ENCODE measurements around the gene TRIM26.

The TRIM26 gene

DNA sequence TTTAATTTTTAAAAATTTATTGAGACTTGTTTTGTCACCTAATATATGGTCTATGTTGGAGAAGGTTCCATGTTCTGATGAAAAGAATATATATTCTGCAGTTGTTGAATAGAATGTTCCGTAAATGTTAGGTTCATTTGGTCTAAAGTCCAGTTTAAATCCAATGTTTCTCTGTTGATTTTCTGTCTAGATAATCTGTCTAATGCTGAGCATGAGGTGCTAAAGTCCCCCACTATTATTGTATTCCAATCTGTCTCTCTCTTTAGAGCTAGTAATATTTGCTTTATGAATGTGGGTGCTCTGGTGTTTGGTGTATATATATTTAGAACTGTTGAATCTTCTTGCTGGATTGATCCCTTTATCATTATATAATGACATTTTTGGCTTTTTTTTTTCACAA lies 34.4 kb downstream of the TRIM26 start:
- no peak for TF ChIP-seq ZC3H10 (CRISPR knock-in tag; IDR thresholded peaks at IDR 0.05)
- no peak for TF ChIP-seq TOX (CRISPR knock-in tag; IDR thresholded peaks at IDR 0.05; ENCODE audit: borderline replicate concordance)
- ATAC-seq: no peak

DNA sequence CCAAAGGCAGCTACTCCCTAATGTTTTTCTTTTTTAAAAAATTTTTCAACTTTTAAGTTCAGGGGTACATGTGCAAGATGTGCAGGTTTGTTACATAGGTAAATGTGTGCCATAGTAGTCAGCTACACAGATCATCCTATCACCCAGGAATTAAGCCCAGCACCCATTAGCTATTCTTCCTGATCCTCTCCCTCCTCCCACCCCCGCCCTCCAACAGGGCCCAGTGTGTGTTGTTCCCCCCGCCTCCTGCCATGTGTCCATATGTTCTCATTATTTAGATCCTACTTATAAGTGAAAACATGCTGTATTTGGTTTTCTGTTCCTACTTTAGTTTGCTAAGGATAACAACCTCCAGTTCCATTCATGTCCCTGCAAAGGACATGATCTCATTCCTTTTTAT lies 37.4 kb downstream of the TRIM26 start:
- no peak for ATAC-seq
- TF ChIP-seq GLIS3 (CRISPR knock-in tag; IDR thresholded peaks at IDR 0.05) (no peak), ESRRG (CRISPR knock-in tag; IDR thresholded peaks at IDR 0.05) (no peak), ZNF565 (CRISPR knock-in tag; conservative IDR thresholded peaks at IDR 0.05; ENCODE audit: low read depth) (no peak), TOX (CRISPR knock-in tag; IDR thresholded peaks at IDR 0.05; ENCODE audit: borderline replicate concordance) (no peak), ISL1 (CRISPR knock-in tag; IDR thresholded peaks at IDR 0.05) (no peak), RARB (CRISPR knock-in tag; IDR thresholded peaks at IDR 0.05) (no peak), PPARA (CRISPR knock-in tag; IDR thresholded peaks at IDR 0.05; ENCODE audit: borderline replicate concordance) (no peak), OSR1 (CRISPR knock-in tag; IDR thresholded peaks at IDR 0.05) (no peak), ZFP30 (CRISPR knock-in tag; IDR thresholded peaks at IDR 0.05) (no peak), ZNF70 (CRISPR knock-in tag; IDR thresholded peaks at IDR 0.05) (no peak)
- TF ChIP-seq, protein P1, sequence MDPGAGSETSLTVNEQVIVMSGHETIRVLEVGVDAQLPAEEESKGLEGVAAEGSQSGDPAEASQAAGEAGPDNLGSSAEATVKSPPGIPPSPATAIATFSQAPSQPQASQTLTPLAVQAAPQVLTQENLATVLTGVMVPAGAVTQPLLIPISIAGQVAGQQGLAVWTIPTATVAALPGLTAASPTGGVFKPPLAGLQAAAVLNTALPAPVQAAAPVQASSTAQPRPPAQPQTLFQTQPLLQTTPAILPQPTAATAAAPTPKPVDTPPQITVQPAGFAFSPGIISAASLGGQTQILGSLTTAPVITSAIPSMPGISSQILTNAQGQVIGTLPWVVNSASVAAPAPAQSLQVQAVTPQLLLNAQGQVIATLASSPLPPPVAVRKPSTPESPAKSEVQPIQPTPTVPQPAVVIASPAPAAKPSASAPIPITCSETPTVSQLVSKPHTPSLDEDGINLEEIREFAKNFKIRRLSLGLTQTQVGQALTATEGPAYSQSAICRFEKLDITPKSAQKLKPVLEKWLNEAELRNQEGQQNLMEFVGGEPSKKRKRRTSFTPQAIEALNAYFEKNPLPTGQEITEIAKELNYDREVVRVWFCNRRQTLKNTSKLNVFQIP (CRISPR knock-in tag; IDR thresholded peaks at IDR 0.05; ENCODE audit: borderline replicate concordance, low read depth): no peak
- TF ChIP-seq, protein P2, sequence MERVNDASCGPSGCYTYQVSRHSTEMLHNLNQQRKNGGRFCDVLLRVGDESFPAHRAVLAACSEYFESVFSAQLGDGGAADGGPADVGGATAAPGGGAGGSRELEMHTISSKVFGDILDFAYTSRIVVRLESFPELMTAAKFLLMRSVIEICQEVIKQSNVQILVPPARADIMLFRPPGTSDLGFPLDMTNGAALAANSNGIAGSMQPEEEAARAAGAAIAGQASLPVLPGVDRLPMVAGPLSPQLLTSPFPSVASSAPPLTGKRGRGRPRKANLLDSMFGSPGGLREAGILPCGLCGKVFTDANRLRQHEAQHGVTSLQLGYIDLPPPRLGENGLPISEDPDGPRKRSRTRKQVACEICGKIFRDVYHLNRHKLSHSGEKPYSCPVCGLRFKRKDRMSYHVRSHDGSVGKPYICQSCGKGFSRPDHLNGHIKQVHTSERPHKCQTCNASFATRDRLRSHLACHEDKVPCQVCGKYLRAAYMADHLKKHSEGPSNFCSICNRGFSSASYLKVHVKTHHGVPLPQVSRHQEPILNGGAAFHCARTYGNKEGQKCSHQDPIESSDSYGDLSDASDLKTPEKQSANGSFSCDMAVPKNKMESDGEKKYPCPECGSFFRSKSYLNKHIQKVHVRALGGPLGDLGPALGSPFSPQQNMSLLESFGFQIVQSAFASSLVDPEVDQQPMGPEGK (CRISPR knock-in tag; IDR thresholded peaks at IDR 0.05; ENCODE audit: borderline replicate concordance): no peak
- TF ChIP-seq, protein P3, sequence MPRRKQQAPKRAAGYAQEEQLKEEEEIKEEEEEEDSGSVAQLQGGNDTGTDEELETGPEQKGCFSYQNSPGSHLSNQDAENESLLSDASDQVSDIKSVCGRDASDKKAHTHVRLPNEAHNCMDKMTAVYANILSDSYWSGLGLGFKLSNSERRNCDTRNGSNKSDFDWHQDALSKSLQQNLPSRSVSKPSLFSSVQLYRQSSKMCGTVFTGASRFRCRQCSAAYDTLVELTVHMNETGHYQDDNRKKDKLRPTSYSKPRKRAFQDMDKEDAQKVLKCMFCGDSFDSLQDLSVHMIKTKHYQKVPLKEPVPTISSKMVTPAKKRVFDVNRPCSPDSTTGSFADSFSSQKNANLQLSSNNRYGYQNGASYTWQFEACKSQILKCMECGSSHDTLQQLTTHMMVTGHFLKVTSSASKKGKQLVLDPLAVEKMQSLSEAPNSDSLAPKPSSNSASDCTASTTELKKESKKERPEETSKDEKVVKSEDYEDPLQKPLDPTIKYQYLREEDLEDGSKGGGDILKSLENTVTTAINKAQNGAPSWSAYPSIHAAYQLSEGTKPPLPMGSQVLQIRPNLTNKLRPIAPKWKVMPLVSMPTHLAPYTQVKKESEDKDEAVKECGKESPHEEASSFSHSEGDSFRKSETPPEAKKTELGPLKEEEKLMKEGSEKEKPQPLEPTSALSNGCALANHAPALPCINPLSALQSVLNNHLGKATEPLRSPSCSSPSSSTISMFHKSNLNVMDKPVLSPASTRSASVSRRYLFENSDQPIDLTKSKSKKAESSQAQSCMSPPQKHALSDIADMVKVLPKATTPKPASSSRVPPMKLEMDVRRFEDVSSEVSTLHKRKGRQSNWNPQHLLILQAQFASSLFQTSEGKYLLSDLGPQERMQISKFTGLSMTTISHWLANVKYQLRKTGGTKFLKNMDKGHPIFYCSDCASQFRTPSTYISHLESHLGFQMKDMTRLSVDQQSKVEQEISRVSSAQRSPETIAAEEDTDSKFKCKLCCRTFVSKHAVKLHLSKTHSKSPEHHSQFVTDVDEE (CRISPR knock-in tag; IDR thresholded peaks at IDR 0.05): no peak
- TF ChIP-seq, protein P4, sequence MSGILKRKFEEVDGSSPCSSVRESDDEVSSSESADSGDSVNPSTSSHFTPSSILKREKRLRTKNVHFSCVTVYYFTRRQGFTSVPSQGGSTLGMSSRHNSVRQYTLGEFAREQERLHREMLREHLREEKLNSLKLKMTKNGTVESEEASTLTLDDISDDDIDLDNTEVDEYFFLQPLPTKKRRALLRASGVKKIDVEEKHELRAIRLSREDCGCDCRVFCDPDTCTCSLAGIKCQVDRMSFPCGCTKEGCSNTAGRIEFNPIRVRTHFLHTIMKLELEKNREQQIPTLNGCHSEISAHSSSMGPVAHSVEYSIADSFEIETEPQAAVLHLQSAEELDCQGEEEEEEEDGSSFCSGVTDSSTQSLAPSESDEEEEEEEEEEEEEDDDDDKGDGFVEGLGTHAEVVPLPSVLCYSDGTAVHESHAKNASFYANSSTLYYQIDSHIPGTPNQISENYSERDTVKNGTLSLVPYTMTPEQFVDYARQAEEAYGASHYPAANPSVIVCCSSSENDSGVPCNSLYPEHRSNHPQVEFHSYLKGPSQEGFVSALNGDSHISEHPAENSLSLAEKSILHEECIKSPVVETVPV (CRISPR knock-in tag; IDR thresholded peaks at IDR 0.05): no peak

DNA sequence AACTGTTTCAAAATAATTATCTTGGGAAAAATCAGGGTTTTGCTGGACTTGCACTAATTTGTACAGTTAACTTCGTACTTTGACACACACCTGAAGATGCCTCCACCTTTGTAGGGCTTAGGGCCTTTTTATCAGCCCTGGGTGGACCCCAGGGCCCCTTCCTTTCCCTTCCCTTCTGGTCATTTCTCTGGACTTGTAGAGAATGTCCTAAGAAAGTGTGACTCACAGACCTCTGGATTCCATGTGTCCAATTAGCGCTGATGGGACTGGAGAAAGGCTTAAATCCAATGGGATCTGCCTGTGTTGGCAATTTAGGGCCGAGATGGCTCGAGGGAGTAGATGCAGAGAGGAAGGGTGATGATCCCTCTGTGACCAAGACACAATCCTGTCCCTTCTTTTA lies 40.5 kb downstream of the TRIM26 start:
- TF ChIP-seq BACH2 (CRISPR knock-in tag; IDR thresholded peaks at IDR 0.05; ENCODE audit: borderline replicate concordance) (no peak), OSR1 (CRISPR knock-in tag; IDR thresholded peaks at IDR 0.05) (no peak), CSDC2 (CRISPR knock-in tag; IDR thresholded peaks at IDR 0.05) (no peak), ZFP30 (CRISPR knock-in tag; IDR thresholded peaks at IDR 0.05) (no peak), ZNF565 (CRISPR knock-in tag; conservative IDR thresholded peaks at IDR 0.05; ENCODE audit: low read depth) (no peak), TCF4 (CRISPR knock-in tag; IDR thresholded peaks at IDR 0.05; ENCODE audit: borderline replicate concordance) (no peak), ZNF8 (CRISPR knock-in tag; IDR thresholded peaks at IDR 0.05) (no peak), RARB (CRISPR knock-in tag; IDR thresholded peaks at IDR 0.05) (no peak), GLIS3 (CRISPR knock-in tag; IDR thresholded peaks at IDR 0.05) (no peak)
- TF ChIP-seq, protein P1 (CRISPR knock-in tag; IDR thresholded peaks at IDR 0.05; ENCODE audit: borderline replicate concordance, low read depth): no peak
- TF ChIP-seq, protein P2 (CRISPR knock-in tag; IDR thresholded peaks at IDR 0.05; ENCODE audit: borderline replicate concordance): no peak
- ATAC-seq: no peak
